Epithelial cell of proximal tubule (primary cell): ENCODE data around the gene ISG15. TPM values are rescaled to one million over a fixed set of nuclear protein-coding genes. Genes with fewer than 3 reads are reported as not detected.
A peak's percentile ranks its signal among the peaks of the same experiment; 100 is the strongest.
"Not testable (repeated sequence)": the region's sequence is repeated elsewhere in the genome, so short reads cannot be mapped to it uniquely, and the experiment has no call there.

ENCODE experiments used
- DNase-seq: peaks from one replicate; pipeline ENCODE4 v3.0.0-alpha.2; 2011; ENCODE audit warnings: low read depth
- H3K4me3 ChIP-seq: 2 replicates; pipeline ENCODE4 v1.5.1; 2011; ENCODE audit warnings: low read depth, mild to moderate bottlenecking, low read length
- total RNA-seq: library from RNA; depleted of rRNA; stranded (reverse); fragments of >200 nt; gene quantifications from 2 replicates; pipeline ENCODE4 v1.2.3, GENCODE V29; 2015
- TF ChIP-seq, protein P1 (sequence below): conservative IDR thresholded peaks from 2 replicates; pipeline ENCODE4 v1.5.1; 2012; ENCODE audit warnings: low read depth, mild to moderate bottlenecking, low read length

Gene ISG15
- total RNA-seq, 1 donor from 2014 or later: 75.6 TPM

DNA sequence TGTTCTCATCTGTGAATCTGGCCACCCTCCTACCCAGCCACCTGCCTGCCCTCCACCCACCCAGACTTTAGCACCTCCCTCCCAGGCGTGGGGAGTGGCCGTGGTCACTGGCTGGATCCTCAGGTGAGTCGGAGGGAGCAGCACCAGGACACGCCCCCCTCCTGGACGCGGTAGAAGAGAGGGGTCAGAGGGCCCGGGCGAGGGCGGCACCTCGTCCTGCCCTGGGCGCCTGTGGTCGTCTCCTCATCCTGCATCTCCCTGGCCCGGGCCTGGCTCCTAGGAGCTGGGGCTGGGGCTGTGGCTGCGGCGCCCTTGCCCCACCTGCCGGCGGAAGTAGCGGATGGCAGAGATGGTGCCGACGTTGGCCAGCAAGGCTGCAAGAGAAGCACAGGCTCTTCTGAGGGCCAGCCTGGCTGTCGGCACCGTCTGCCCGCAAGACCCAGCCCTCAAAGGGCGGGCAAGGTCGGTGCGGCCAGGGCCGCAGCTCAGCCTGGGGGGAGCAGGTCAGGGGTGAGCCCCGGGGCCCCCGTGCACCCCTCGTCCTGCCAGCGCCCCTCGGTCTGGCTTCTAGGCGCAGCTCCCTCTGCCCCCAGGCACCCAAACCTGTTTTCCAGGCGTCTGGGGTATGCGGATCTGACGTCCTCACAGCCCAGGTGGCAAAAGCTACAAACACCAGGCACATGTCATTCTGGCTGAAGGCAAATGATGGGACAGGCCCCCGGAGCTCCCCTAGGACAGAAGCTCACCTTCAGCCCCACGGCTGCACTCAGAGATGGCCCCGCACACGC, 37.2 kb upstream of the ISG15 start:
- TF ChIP-seq, protein P1, sequence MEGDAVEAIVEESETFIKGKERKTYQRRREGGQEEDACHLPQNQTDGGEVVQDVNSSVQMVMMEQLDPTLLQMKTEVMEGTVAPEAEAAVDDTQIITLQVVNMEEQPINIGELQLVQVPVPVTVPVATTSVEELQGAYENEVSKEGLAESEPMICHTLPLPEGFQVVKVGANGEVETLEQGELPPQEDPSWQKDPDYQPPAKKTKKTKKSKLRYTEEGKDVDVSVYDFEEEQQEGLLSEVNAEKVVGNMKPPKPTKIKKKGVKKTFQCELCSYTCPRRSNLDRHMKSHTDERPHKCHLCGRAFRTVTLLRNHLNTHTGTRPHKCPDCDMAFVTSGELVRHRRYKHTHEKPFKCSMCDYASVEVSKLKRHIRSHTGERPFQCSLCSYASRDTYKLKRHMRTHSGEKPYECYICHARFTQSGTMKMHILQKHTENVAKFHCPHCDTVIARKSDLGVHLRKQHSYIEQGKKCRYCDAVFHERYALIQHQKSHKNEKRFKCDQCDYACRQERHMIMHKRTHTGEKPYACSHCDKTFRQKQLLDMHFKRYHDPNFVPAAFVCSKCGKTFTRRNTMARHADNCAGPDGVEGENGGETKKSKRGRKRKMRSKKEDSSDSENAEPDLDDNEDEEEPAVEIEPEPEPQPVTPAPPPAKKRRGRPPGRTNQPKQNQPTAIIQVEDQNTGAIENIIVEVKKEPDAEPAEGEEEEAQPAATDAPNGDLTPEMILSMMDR: peak; percentile 66
- peak overlapping the region; percentile 44 for H3K4me3 ChIP-seq
- DNase-seq: no peak

DNA sequence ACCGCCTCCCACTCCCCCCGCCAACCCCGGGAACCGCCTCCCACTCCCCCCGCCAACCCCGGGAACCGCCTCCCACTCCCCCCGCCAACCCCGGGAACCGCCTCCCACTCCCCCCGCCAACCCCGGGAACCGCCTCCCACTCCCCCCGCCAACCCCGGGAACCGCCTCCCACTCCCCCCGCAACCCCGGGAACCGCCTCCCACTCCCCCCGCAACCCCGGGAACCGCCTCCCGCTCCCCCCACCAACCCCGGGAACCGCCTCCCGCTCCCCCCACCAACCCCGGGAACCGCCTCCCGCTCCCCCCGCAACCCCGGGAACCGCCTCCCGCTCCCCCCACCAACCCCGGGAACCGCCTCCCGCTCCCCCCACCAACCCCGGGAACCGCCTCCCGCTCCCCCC, 36.5 kb upstream of the ISG15 start:
- not testable (repeated sequence) for H3K4me3 ChIP-seq, DNase-seq

DNA sequence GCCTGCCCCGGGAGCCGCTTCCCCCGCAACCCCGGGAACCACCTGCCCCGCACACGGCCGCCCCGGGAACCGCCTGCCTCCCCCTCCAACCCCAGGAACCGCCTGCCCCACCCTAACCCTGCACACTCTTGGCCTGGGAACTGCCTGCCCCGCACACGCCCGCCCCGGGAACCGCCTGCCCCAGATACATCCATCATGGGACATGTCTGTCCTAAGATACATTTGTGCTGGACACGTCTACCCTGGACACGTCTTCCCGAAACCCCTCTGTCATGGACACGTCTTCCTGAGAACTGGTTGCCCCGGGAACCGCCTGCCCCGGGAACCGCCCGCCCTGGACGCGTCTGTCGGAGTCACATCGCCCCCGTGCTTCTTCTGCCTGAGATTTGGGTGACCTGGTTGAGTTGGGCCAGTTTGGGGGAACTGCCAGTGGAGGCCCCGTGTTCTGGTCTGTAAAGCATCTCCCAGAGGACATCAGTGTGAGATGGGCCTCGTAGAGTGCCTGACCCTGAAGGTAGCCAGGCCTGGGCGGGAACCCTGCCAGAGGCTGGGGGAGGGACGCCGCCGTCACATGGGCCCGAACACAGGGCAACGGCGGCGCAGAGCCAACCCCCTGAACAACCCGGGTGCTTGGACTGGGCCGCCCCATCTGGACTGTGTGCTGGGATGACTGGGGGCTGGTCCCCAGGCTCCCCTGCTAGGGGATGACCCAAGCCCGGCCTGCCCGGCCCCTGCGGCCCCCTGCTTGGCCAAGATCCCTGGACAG, 35.0 kb upstream of the ISG15 start:
- no peak overlapping the region for H3K4me3 ChIP-seq
- DNase-seq: no peak
- TF ChIP-seq, protein P1: no peak

DNA sequence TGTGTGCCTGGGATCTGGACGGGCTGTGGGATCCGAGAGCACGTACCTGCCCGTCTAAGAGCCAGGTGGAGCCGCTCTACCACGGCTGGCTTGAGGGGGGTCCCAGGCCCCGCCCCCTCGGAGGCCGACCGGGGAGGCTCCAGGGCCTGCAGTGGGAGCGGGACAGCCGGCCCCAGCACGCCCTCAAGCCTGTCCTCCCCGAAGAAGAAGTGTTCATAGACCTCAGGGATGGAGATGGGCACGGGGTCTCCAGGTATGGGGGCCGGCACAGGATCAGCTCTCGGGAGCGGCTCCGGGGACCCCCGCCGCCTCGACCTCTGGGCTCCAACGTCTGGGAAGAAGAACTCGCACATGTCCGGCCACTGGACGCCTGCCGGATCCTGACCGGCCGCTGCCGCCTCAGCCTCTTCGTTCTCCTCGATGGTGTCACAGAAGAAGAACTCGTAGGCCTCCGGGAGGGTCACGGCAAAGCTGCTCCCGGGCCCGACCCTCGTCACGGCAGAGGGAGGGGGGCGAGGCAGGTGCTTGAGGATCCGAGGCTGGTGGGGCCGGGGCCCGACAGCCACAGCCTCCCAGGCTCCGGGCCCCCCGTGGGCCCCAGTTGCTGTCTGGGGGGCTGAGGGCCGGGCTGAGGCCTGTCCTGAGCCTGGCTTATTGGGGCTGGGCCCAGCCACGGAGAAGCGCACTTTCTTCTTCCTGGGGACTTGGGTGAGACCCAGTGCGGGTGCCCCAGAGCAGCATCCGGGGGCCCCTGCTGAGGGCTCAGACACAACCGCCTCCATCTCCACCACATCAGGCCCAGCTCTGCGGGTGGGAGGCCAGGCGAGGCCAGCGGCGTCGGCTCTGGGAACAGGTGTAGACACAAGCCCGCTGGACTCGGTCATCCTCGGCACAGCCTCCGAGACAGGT, 34.2 kb upstream of the ISG15 start:
- DNase-seq: no peak
- TF ChIP-seq, protein P1: no peak
- no peak overlapping the region for H3K4me3 ChIP-seq

DNA sequence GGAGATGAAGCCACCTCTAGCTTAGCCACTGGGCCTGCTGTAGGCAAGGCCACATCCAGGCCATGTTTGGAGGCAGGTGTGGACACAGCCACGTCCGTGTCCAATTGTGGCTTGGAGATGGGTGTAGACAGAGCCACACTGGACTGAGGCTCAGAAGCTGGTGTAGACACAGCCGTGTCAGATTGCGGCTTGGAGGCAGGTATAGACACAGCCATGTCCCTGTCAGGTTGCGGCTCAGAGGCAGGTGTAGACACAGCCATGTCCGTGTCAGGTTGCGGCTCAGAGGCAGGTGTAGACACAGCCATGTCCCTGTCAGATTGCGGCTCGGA, 33.6 kb upstream of the ISG15 start:
- DNase-seq: no peak
- H3K4me3 ChIP-seq: no peak overlapping the region
- TF ChIP-seq, protein P1: no peak

DNA sequence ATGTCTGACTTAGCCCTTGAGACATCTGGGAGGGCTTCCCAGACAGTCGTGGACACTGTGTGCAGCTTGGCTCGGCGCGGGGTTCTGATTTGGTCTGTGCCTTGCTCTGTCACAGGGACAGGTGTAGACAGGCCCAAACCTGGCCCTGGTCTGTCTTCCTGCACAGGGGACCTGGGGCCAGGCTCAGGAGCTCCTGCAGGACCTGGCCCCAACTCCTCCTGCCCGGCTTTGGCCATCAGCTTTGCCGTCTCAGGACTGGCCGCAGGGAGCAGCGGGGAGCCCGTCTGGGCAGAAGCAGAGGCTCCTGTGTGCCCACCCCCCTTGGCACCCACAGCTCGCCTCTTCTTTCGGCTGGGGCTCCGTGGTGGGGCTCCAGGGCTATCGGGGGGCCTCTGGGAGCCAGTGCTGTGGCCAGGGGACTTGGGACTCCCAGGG, 33.1 kb upstream of the ISG15 start:
- DNase-seq: no peak
- TF ChIP-seq, protein P1: no peak
- no peak overlapping the region for H3K4me3 ChIP-seq
